Epithelial cell of proximal tubule (primary cell): ENCODE measurements around the gene ATP5F1D. TPM values are rescaled to one million over a fixed set of nuclear protein-coding genes. Genes with fewer than 3 reads are reported as not detected.

Experiments
- DNase-seq: peaks from one replicate; pipeline ENCODE4 v3.0.0-alpha.2; 2011; ENCODE audit warnings: low read depth
- H3K4me3 ChIP-seq: 2 replicates; pipeline ENCODE4 v1.5.1; 2011; ENCODE audit warnings: low read depth, mild to moderate bottlenecking, low read length
- CTCF ChIP-seq: conservative IDR thresholded peaks from 2 replicates; pipeline ENCODE4 v1.5.1; 2012; ENCODE audit warnings: low read depth, mild to moderate bottlenecking, low read length
- total RNA-seq: library from RNA; depleted of rRNA; stranded (reverse); fragments of >200 nt; gene quantifications from 2 replicates; pipeline ENCODE4 v1.2.3, GENCODE V29; 2015

Gene ATP5F1D
- total RNA-seq, 1 donor from 2014 or later = 110 TPM

DNA sequence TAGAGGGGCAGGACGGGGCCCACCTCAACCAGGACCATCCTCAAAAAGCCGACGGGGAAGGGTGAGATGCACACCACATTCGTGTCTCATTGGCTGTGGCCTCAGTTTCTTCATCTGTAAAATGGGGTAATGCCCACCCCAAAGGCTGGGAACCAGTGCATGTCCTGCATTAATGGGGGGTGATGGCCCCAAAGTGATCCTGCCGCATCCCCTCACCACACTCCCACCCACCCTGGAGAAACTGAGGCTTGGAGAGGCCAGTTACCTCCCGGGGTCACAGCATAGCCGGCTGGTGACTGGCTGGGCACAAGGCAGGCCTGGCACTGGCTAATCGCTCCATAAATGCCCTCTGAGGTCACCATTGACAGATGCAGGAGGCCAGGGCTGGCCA lies 6.2 kb downstream of the ATP5F1D start:
- TF ChIP-seq CTCF = no peak
- DNase-seq = no peak
- H3K4me3 ChIP-seq = peak overlapping the region; percentile 76

DNA sequence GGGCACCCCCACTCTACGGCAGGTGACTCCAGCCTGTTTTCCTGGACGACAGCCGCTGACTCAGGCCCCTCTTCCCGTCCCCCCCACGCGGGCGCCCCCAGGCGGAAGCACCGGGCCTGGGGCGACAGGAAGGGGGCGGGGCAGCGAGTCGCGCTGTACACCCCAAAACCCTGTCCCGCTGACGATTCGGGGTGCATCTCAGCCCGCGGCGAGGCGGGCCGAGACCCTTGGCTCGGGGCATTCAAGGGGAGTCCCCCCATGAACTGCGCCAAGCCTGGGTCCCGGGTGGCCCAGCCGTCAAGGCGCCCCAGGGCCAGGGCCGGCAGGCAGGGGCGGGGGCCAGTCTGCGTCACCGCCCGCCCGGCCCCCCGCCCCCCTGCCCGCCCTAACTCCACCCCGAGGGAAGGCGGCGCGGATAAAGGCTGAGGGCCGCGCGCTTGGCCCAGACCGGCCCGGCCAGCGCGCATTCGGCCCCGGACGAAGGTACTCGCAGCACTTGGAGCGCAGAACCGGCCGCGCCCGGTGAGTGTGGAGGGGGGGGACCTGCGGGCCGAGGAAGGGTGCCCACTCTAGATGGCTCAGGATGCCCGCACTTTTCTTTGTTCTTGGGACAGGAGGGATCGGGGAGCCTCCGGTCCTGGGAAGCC lies 6.7 kb downstream of the ATP5F1D start, which contains the start of gene MIDN:
TSS of gene MIDN (plus strand) at position 445 of the 647 bp plus-strand sequence. CDS start 1,714 bp downstream, outside the sequence.
- H3K4me3 ChIP-seq = peak within 1 kb of the TSS; percentile 76
- no peak for DNase-seq
- TF ChIP-seq CTCF = peak; percentile 42

DNA sequence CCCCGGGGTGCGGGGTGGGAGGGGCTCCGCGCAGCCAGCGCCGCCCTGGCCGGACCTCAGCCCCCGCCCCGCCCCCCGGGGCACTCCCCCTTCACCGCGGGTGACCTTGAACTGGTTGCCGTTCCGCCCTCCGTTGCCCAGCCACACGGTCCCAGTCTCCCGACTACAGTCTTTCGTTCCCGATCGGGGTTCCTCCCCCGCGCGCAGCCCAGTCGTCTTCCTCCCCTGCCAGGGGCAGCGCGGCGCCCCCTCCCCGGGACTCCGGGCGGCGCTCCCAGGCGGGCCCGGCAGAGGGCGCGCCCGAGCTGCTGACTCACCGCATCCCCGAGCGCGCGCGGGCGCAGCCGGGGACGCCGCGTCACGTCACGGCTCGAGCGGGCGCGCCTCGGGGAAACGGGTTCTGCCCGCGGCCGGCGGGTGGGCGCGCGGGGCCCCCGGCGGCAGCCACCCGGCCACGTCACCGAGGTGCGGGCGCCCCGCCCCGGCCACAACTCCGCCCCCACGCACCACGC lies 7.3 kb downstream of the ATP5F1D start:
- H3K4me3 ChIP-seq = peak overlapping the region; percentile 76
- TF ChIP-seq CTCF = peak; percentile 63
- no peak for DNase-seq

DNA sequence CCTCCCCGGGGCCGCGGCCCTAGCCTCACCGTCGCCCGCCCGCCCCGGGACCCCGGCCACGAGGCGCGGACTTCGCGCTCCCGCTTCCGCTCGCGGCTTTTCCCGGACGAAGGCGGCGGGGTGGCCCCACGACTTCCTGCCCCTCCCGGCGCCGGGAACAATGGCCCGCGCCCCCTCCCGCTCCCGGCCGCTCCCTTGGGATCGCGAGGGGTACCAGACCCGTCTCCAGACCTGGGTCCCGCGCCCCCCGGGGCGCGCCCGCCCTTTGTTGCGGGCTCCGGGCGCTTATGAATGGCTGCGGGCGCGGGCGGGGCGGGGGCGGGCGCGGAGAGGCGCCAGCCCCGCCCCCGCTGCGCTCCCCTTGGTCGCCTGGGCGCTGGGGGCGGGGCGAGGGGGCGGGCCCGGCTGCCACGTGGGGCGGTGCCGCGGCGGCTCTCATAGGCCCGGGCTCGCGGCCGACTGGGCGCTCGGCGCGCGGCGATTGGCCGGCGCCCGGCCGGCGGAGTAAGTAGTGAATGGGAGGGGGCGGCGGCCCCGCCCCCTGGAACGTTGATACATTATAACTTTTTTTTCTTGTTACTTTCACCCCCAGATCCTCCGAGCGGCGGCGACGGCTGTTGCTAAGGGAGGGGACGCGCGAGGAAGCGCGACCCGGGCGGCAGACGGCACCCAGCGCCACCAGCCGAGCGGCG lies 7.9 kb downstream of the ATP5F1D start:
- H3K4me3 ChIP-seq = peak overlapping the region; percentile 88
- TF ChIP-seq CTCF = no peak
- no peak for DNase-seq

DNA sequence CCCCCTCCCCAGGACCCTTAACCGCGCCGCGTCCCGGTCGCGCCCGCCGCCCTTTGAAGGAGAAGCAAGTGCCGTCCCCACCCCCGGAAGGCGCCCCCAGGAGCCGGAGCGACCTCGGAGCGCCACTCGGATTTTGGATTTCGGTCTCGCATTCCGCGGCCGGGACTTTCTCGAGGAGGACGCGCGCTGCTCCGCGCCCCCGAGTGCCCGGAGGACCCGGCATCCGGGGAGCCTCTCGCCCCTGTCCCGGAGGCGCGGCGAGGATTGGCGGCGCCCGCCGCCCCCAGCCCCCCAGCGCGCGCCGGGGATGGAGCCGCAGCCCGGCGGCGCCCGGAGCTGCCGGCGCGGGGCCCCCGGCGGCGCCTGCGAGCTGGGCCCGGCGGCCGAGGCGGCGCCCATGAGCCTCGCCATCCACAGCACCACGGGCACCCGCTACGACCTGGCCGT lies 8.5 kb downstream of the ATP5F1D start:
- H3K4me3 ChIP-seq = peak overlapping the region; percentile 88
- DNase-seq = no peak
- no peak for TF ChIP-seq CTCF

GRCh38 chr19:1250437-1251260 lies 9.1 kb downstream of the ATP5F1D start:
- no peak for DNase-seq
- no peak for TF ChIP-seq CTCF
- H3K4me3 ChIP-seq = peak overlapping the region; percentile 88
